MM.1S (cell line): ENCODE results near the gene CHST15.

Source experiments
- DNase-seq: peaks from one replicate; pipeline ENCODE4 v3.0.0-alpha.2; 2015
- H2AFZ ChIP-seq: fragments of 300-600 bp; sonication (generic); 2 replicates; pipeline ENCODE4 v1.6.0; 2016; ENCODE audit warnings: antibody characterized with exemption, low read length
- H3F3A ChIP-seq: fragments of 300-600 bp; sonication (generic); 2 replicates; pipeline ENCODE4 v1.6.1; 2016; ENCODE audit warnings: mild to moderate bottlenecking, antibody characterized with exemption, low read length, moderate library complexity, mixed read lengths; ENCODE audit not compliant: insufficient read depth
- H3K27ac ChIP-seq: fragments of 300-600 bp; sonication (generic); 2 replicates; pipeline ENCODE4 v1.5.1; 2016; ENCODE audit warnings: mild to moderate bottlenecking, low read length
- H3K27me3 ChIP-seq: fragments of 300-600 bp; sonication (generic); replicated peaks from 2 replicates; pipeline ENCODE4 v1.6.0; 2016; ENCODE audit warnings: low read length; ENCODE audit not compliant: insufficient read depth
- H3K36me3 ChIP-seq: fragments of 300-600 bp; sonication (generic); replicated peaks from 2 replicates; pipeline ENCODE4 v1.6.1; 2016; ENCODE audit warnings: mild to moderate bottlenecking, low read length, mixed read lengths; ENCODE audit not compliant: insufficient read depth
- H3K4me1 ChIP-seq: fragments of 300-600 bp; sonication (generic); 2 replicates; pipeline ENCODE4 v1.6.1; 2016; ENCODE audit warnings: low read length, mixed read lengths
- H3K4me2 ChIP-seq: fragments of 300-600 bp; sonication (generic); 2 replicates; pipeline ENCODE4 v1.6.0; 2016; ENCODE audit warnings: low read depth, low read length
- H3K4me3 ChIP-seq: fragments of 300-600 bp; sonication (generic); 2 replicates; pipeline ENCODE4 v1.5.1; 2016; ENCODE audit warnings: low read length, mixed read lengths
- H3K79me2 ChIP-seq: fragments of 300-600 bp; sonication (generic); 2 replicates; pipeline ENCODE4 v1.6.1; 2016; ENCODE audit warnings: mixed run types, low read length, mixed read lengths
- H3K9ac ChIP-seq: fragments of 300-600 bp; sonication (generic); 2 replicates; pipeline ENCODE4 v1.6.1; 2016; ENCODE audit warnings: low read length, mixed read lengths
- H3K9me2 ChIP-seq: fragments of 300-600 bp; sonication (generic); replicated peaks from 2 replicates; pipeline ENCODE4 v1.6.1; 2016; ENCODE audit warnings: mild to moderate bottlenecking, low read length, mixed read lengths; ENCODE audit not compliant: insufficient read depth
- H3K9me3 ChIP-seq: fragments of 300-600 bp; sonication (generic); replicated peaks from 2 replicates; pipeline ENCODE4 v1.6.1; 2016; ENCODE audit warnings: mild to moderate bottlenecking, low read length, mixed read lengths; ENCODE audit not compliant: insufficient read depth
- H4K20me1 ChIP-seq: fragments of 300-600 bp; sonication (generic); 2 replicates; pipeline ENCODE4 v1.6.1; 2016; ENCODE audit warnings: mild to moderate bottlenecking, low read length, moderate library complexity, mixed read lengths; ENCODE audit not compliant: insufficient read depth
- EZH2 ChIP-seq: fragments of 300-600 bp; sonication (generic); optimal IDR thresholded peaks from 2 replicates; pipeline ENCODE3; 2017; ENCODE audit warnings: low read depth, mild to moderate bottlenecking, antibody characterized with exemption, low read length, mixed read lengths
- EZH2phosphoT487 ChIP-seq: fragments of 300-600 bp; sonication (generic); IDR thresholded peaks from 2 replicates; pipeline ENCODE4 v1.6.1; 2018; ENCODE audit warnings: antibody characterized with exemption, low read length
- TF ChIP-seq, protein P1 (sequence below): fragments of 300-600 bp; sonication (generic); IDR thresholded peaks from 2 replicates; pipeline ENCODE4 v1.5.1; 2016; ENCODE audit warnings: antibody characterized with exemption, low read length, mixed read lengths

The CHST15 gene

GRCh38 chr10:124011464-124011863 lies 81.9 kb downstream of the CHST15 start:
- Histone ChIP-seq H4K20me1 (peaks cover 23% of the 10 kb centered on the region), H3K4me2 (no peak overlapping the region), H2AFZ (no peak overlapping the region), H3K27me3 (no peaks in the 10 kb centered on the region), H3K36me3 (peaks cover 40% of the 10 kb centered on the region), H3K4me3 (no peak overlapping the region), H3K9me3 (no peaks in the 10 kb centered on the region), H3K9me2 (no peaks in the 10 kb centered on the region), H3K9ac (no peak overlapping the region), H3K27ac (no peak overlapping the region), H3K79me2 (peaks cover 83% of the 10 kb centered on the region), H3K4me1 (no peaks in the 10 kb centered on the region), H3F3A (no peaks in the 10 kb centered on the region)
- no peak for DNase-seq
- TF ChIP-seq EZH2, result no peak
- TF ChIP-seq, protein P1, sequence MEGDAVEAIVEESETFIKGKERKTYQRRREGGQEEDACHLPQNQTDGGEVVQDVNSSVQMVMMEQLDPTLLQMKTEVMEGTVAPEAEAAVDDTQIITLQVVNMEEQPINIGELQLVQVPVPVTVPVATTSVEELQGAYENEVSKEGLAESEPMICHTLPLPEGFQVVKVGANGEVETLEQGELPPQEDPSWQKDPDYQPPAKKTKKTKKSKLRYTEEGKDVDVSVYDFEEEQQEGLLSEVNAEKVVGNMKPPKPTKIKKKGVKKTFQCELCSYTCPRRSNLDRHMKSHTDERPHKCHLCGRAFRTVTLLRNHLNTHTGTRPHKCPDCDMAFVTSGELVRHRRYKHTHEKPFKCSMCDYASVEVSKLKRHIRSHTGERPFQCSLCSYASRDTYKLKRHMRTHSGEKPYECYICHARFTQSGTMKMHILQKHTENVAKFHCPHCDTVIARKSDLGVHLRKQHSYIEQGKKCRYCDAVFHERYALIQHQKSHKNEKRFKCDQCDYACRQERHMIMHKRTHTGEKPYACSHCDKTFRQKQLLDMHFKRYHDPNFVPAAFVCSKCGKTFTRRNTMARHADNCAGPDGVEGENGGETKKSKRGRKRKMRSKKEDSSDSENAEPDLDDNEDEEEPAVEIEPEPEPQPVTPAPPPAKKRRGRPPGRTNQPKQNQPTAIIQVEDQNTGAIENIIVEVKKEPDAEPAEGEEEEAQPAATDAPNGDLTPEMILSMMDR, result no peak

DNA sequence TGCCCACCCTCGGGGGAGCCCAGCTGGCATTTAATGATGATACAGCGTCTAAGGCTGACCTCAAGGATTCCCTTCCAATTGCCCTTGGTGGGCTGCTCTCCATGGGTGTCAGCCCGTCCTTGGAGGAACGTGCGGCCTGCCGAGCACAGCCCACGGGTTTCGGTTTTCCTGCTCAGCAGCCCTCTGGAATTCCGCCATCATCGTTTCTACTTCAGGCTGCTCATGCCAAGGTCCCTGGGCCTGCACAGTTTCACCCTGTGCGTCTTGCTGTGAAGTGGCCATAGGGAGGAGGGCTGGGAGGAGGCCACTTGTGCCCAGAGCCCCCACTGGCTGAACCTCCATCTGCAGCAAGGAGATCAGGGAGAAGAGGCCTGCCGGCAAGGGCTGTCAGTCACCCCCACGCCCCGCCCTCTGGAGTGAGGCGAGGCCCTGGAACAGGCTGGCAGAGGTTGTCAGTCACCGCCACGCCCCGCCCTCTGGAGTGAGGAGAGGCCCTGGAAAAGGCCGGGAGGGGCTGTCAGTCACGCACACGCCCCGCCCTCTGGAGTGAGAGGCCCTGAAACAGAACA lies 82.8 kb downstream of the CHST15 start:
- H3K27me3 ChIP-seq, result no peaks in the 10 kb centered on the region
- no peaks in the 10 kb centered on the region for H3K4me1 ChIP-seq
- H3K9ac ChIP-seq, result no peak overlapping the region
- peaks cover 28% of the 10 kb centered on the region for H4K20me1 ChIP-seq
- no peak overlapping the region for H3K4me2 ChIP-seq
- H3K27ac ChIP-seq, result no peak overlapping the region
- H3K9me2 ChIP-seq, result no peaks in the 10 kb centered on the region
- H3K9me3 ChIP-seq, result no peaks in the 10 kb centered on the region
- DNase-seq, result no peak
- TF ChIP-seq EZH2 (no peak), EZH2phosphoT487 (no peak)
- TF ChIP-seq, protein P1, result no peak
- H3F3A ChIP-seq, result no peaks in the 10 kb centered on the region; the same call in 1 of the 2 replicates
- peaks cover 87% of the 10 kb centered on the region for H3K79me2 ChIP-seq
- H2AFZ ChIP-seq, result no peak overlapping the region
- peaks cover 43% of the 10 kb centered on the region for H3K36me3 ChIP-seq
- no peak overlapping the region for H3K4me3 ChIP-seq

DNA sequence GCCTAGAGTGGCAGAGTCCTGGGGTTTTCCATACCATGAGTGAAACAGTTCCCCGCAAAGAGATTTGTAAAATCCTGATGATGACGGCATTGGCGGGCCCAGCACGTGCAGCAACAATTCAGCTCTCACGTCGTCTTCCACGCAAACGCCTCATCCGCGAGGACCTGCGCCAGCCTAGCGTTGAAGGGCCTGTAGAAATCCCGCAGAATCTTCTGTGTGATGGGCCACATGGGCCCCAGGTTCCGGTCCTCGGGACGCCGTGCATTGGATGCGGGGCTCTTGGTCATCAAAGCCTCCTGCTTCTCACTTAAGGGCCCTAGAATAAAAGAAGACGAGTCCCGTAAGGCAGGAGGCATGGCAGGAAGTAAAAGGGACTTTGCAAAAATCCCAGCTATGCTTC lies 83.4 kb downstream of the CHST15 start:
- no peaks in the 10 kb centered on the region for H3K9me2 ChIP-seq
- H4K20me1 ChIP-seq, result peaks cover 33% of the 10 kb centered on the region
- TF ChIP-seq EZH2 (no peak), EZH2phosphoT487 (no peak)
- TF ChIP-seq, protein P1, result no peak
- H2AFZ ChIP-seq, result no peak overlapping the region
- H3K27me3 ChIP-seq, result no peaks in the 10 kb centered on the region
- H3K4me2 ChIP-seq, result no peak overlapping the region
- H3K9ac ChIP-seq, result no peak overlapping the region
- peaks cover 90% of the 10 kb centered on the region for H3K79me2 ChIP-seq
- no peaks in the 10 kb centered on the region for H3K4me1 ChIP-seq
- no peak overlapping the region for H3K27ac ChIP-seq
- H3K4me3 ChIP-seq, result no peak overlapping the region
- no peaks in the 10 kb centered on the region for H3K9me3 ChIP-seq
- peaks cover 47% of the 10 kb centered on the region for H3K36me3 ChIP-seq
- DNase-seq, result no peak
- no peaks in the 10 kb centered on the region; the same call in 1 of the 2 replicates for H3F3A ChIP-seq
